Smooth muscle cell (in vitro differentiated cells): ENCODE data around the gene CACNB4. TPM values are rescaled to one million over a fixed set of nuclear protein-coding genes. Genes with fewer than 3 reads are reported as not detected.
"Not testable (repeated sequence)": the region's sequence is repeated elsewhere in the genome, so short reads cannot be mapped to it uniquely, and the experiment has no call there.

Source experiments
- DNase-seq: peaks from one replicate; lab custom pipeline; 2025; ENCODE audit not compliant: unreplicated experiment; lab: John Stamatoyannopoulos, UW
- H2AFZ ChIP-seq: fragments of 200-600 bp; sonication (generic); 2 replicates; pipeline ENCODE4 v1.6.0; 2016; ENCODE audit warnings: antibody characterized with exemption, low read depth, mild to moderate bottlenecking
- H3F3A ChIP-seq: fragments of 200-600 bp; sonication (generic); 2 replicates; pipeline ENCODE4 v1.6.0; 2017; ENCODE audit warnings: antibody characterized with exemption, low read depth
- H3K27ac ChIP-seq: fragments of 200-600 bp; sonication (generic); 2 replicates; pipeline ENCODE4 v1.5.1; 2016; ENCODE audit warnings: low read depth, mild to moderate bottlenecking
- H3K27me3 ChIP-seq: fragments of 200-600 bp; sonication (generic); 2 replicates; pipeline ENCODE4 v1.6.1; 2016; ENCODE audit warnings: low read depth, mild to moderate bottlenecking
- H3K36me3 ChIP-seq: fragments of 200-600 bp; sonication (generic); 2 replicates; pipeline ENCODE4 v1.5.1; 2016; ENCODE audit warnings: low read depth
- H3K4me1 ChIP-seq: fragments of 200-600 bp; sonication (generic); 2 replicates; pipeline ENCODE4 v1.5.1; 2016; ENCODE audit warnings: low read depth
- H3K4me2 ChIP-seq: fragments of 200-600 bp; sonication (generic); 2 replicates; pipeline ENCODE4 v1.6.0; 2016; ENCODE audit warnings: mild to moderate bottlenecking
- H3K4me3 ChIP-seq: fragments of 200-600 bp; sonication (generic); 2 replicates; pipeline ENCODE4 v1.5.1; 2016; ENCODE audit warnings: mild to moderate bottlenecking
- H3K79me2 ChIP-seq: fragments of 200-600 bp; sonication (generic); 2 replicates; pipeline ENCODE4 v1.6.0; 2016; ENCODE audit warnings: low read depth, mild to moderate bottlenecking
- H3K9ac ChIP-seq: fragments of 200-600 bp; sonication (generic); 2 replicates; pipeline ENCODE4 v1.6.0; 2016; ENCODE audit warnings: low read depth
- H3K9me3 ChIP-seq: fragments of 200-600 bp; sonication (generic); replicated peaks from 2 replicates; pipeline ENCODE4 v1.5.1; 2016; ENCODE audit warnings: low read depth
- H4K20me1 ChIP-seq: fragments of 200-600 bp; sonication (generic); 2 replicates; pipeline ENCODE4 v1.6.0; 2016; ENCODE audit warnings: low read depth
- whole genome bisulfite sequencing: methylation state at CpG from one replicate; pipeline ENCODE4 v1.1.7; 2016; ENCODE audit warnings: low lambda C conversion rate; 5-methylcytosine and 5-hydroxymethylcytosine counted together
- polyA plus RNA-seq: library from polyadenylated mRNA; unstranded; fragments of >200 nt; fragmentation: Nextera tagmentation; extraction: Ambion mirVana; gene quantifications from 2 replicates; pipeline ENCODE4 v1.2.1, GENCODE V29; 2016
- total RNA-seq: library from RNA; depleted of rRNA; stranded (reverse); fragments of >200 nt; gene quantifications from 2 replicates; pipeline ENCODE4 v1.2.3, GENCODE V29; 2014
- TF ChIP-seq, protein P1 (sequence below): fragments of 200-600 bp; sonication (generic); IDR thresholded peaks from 2 replicates; pipeline ENCODE4 v1.5.1; 2017; ENCODE audit warnings: borderline replicate concordance, mild to moderate bottlenecking, antibody characterized with exemption; ENCODE audit not compliant: insufficient read depth, poor library complexity, severe bottlenecking

Gene CACNB4
- total and polyA plus RNA-seq, 2 experiments from 2014 or later, result 0.06 to 1.4 TPM

DNA sequence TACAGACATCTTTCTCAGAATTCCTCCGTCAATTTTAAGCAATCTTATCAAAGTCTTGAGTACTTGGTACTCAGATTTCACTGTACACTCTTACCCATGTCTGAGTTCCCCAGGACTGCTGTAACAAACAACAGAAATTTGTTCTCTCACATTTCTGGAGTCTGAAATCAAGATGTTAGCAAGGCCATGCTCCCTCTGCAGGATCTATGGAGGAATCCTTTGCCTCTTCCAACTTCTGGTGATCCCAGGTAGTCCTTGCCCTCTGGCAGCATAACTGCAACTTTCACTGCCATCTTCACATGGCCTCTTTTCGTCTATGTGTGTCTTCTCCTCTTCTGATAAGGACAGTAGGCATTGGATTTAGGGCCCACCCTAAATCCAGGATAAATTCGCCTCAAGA, 17.1 kb upstream of the CACNB4 start:
- TF ChIP-seq, protein P1, sequence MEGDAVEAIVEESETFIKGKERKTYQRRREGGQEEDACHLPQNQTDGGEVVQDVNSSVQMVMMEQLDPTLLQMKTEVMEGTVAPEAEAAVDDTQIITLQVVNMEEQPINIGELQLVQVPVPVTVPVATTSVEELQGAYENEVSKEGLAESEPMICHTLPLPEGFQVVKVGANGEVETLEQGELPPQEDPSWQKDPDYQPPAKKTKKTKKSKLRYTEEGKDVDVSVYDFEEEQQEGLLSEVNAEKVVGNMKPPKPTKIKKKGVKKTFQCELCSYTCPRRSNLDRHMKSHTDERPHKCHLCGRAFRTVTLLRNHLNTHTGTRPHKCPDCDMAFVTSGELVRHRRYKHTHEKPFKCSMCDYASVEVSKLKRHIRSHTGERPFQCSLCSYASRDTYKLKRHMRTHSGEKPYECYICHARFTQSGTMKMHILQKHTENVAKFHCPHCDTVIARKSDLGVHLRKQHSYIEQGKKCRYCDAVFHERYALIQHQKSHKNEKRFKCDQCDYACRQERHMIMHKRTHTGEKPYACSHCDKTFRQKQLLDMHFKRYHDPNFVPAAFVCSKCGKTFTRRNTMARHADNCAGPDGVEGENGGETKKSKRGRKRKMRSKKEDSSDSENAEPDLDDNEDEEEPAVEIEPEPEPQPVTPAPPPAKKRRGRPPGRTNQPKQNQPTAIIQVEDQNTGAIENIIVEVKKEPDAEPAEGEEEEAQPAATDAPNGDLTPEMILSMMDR, result no peak
- H3K4me1 ChIP-seq, result no peaks in the 10 kb centered on the region
- no peaks in the 10 kb centered on the region for H3F3A ChIP-seq

DNA sequence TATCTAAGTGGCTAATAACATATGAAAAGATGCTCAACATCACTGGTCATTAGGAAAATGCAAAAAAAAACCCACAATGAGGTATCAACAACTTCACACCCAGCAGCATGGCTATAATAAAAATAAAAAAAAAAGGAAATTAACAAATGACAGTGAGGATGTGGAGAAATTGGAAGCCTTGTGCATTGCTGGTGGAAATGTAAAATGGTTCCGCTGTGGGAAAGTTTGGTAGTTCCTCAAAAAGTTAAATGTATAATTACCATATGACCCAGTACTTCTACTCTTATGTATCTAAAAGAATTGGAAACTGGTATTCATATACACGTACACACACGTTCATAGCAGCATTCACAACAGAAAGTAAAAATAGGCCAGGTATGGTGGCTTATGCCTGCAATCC, 15.5 kb upstream of the CACNB4 start:
- Histone ChIP-seq H3K27me3 (no peaks in the 10 kb centered on the region), H4K20me1 (no peaks in the 10 kb centered on the region), H3K4me1 (no peaks in the 10 kb centered on the region), H3K79me2 (no peaks in the 10 kb centered on the region), H3K4me2 (no peak overlapping the region), H3K9me3 (no peaks in the 10 kb centered on the region), H2AFZ (no peak overlapping the region), H3K9ac (no peak overlapping the region), H3K27ac (no peak overlapping the region), H3K36me3 (no peaks in the 10 kb centered on the region), H3F3A (no peaks in the 10 kb centered on the region), H3K4me3 (no peak overlapping the region)
- 100% methylated on average over 3 of the region's 3 CpGs for WGBS
- DNase-seq, result no peak
- TF ChIP-seq, protein P1, result no peak

More for the DNA sequence above, 17.1 kb upstream of the CACNB4 start:
- no peak overlapping the region for H2AFZ ChIP-seq
- H3K79me2 ChIP-seq, result no peaks in the 10 kb centered on the region
- no peaks in the 10 kb centered on the region for H4K20me1 ChIP-seq
- no peak for DNase-seq
- WGBS, result 81% methylated on average over 3 of the region's 3 CpGs
- H3K36me3 ChIP-seq, result no peaks in the 10 kb centered on the region
- no peaks in the 10 kb centered on the region for H3K27me3 ChIP-seq
- no peak overlapping the region for H3K4me3 ChIP-seq
- H3K9ac ChIP-seq, result no peak overlapping the region
- H3K27ac ChIP-seq, result no peak overlapping the region
- no peak overlapping the region for H3K4me2 ChIP-seq
- H3K9me3 ChIP-seq, result no peaks in the 10 kb centered on the region

DNA sequence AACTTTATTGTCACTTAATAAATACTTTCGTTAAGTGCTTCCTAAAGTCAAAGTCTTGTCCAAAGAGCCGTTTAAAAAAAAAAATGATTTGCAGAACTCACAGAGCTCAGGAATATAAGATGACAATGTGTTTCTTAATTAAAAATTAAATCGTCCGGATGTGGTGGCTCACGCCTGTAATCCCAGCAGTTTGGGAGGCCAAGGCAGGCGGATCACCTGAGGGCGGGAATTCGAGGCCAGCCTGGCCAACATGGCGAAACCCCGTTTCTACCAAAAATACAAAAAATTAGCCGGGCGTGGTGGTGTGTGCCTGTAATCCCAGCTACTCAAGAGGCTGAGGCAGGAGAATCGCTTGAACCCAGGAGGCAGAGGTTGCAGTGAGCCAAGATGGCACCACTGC, 8.3 kb upstream of the CACNB4 start:
- not testable (repeated sequence) for H3K4me2 ChIP-seq, H3K4me1 ChIP-seq

DNA sequence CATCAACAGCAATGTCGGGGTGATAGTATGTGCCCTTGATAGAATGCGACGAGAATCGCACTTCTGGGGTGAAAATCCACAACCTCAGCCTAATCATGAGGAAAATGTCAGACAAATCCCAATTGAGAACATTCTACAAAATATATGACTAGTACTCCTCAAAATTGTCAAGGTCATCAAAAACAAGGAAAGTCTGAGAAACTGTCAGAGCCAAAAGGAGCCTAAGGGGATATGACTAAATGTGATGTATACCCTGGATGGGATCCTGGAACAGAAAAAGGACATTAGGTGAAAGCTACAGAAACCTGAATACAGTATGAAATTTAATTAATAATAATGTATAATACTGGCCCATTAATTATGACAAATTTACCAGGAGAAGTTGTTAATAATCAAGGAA, 7.6 kb upstream of the CACNB4 start:
- Histone ChIP-seq H3K36me3 (no peaks in the 10 kb centered on the region), H3K79me2 (no peaks in the 10 kb centered on the region), H3K4me2 (no peak overlapping the region), H3K27me3 (peaks cover 10% of the 10 kb centered on the region), H4K20me1 (no peaks in the 10 kb centered on the region), H2AFZ (no peak overlapping the region), H3K9ac (no peak overlapping the region), H3F3A (no peaks in the 10 kb centered on the region), H3K9me3 (no peaks in the 10 kb centered on the region), H3K4me3 (no peak overlapping the region), H3K27ac (no peak overlapping the region), H3K4me1 (no peaks in the 10 kb centered on the region)
- WGBS, result 96% methylated on average over 4 of the region's 4 CpGs
- TF ChIP-seq, protein P1, result no peak
- DNase-seq, result no peak

More for the DNA sequence above, 8.3 kb upstream of the CACNB4 start:
- not testable (repeated sequence) for H3F3A ChIP-seq, H3K27me3 ChIP-seq, H3K9ac ChIP-seq, H3K36me3 ChIP-seq, H3K9me3 ChIP-seq, H3K79me2 ChIP-seq, H3K4me3 ChIP-seq, DNase-seq, H2AFZ ChIP-seq, H3K27ac ChIP-seq, H4K20me1 ChIP-seq
- WGBS, result 95% methylated on average over 13 of the region's 13 CpGs
